ENCODE results near the gene USP6NL. TPM values are rescaled to one million over a fixed set of nuclear protein-coding genes. Genes with fewer than 3 reads are reported as not detected.

The USP6NL gene
- total and polyA plus RNA-seq, 3 donors from 2014 or later, result 50.4 to 64.9 (median 56.1) TPM

- no peak for TF ChIP-seq POLR2A (IDR thresholded peaks at IDR 0.05)
- TF ChIP-seq CTCF (IDR thresholded peaks at IDR 0.05), result no peak
- H3K27me3 ChIP-seq, result no peaks in the 10 kb centered on the region
- H3K36me3 ChIP-seq (ENCODE audit: low read depth, missing control alignments), result no peaks in the 10 kb centered on the region
- intact Hi-C loops (cut with DNase I; ENCODE audit: low total_unique reads), result no loop called here
- H3K4me1 ChIP-seq, result no peaks in the 10 kb centered on the region
- H3K9me3 ChIP-seq, result no peaks in the 10 kb centered on the region
- WGBS, 2 donors, result 92 to 93% methylated on average over 7 of the region's 7 CpGs
- no peak overlapping the region for H3K27ac ChIP-seq
- DNase-seq, result no peak
- H3K4me3 ChIP-seq, result no peak overlapping the region
These were observed 17.8 kb downstream of the USP6NL start for GRCh38 chr10:11593612-11594011.

GRCh38 chr10:11589738-11590137 is 21.7 kb downstream of the USP6NL start:
- Histone ChIP-seq H3K9me3 (no peaks in the 10 kb centered on the region), H3K27me3 (no peaks in the 10 kb centered on the region), H3K4me1 (no peaks in the 10 kb centered on the region), H3K27ac (no peak overlapping the region), H3K4me3 (no peak overlapping the region), H3K36me3 (ENCODE audit: low read depth, missing control alignments) (no peaks in the 10 kb centered on the region)
- intact Hi-C loops (cut with DNase I; ENCODE audit: low total_unique reads), result no loop called here
- 86 to 89% methylated on average over 4 of the region's 4 CpGs for WGBS, 2 donors
- no peak for DNase-seq
- no peak for TF ChIP-seq POLR2A (IDR thresholded peaks at IDR 0.05)
- no peak for TF ChIP-seq CTCF (IDR thresholded peaks at IDR 0.05)

- no peak overlapping the region for H3K4me3 ChIP-seq
- H3K27ac ChIP-seq, result no peak overlapping the region
- no peak for DNase-seq
- 67 to 77% methylated on average over 3 of the region's 3 CpGs for WGBS, 2 donors
- H3K36me3 ChIP-seq (ENCODE audit: low read depth, missing control alignments), result no peaks in the 10 kb centered on the region
- intact Hi-C loops (cut with DNase I; ENCODE audit: low total_unique reads), result no loop called here
- no peaks in the 10 kb centered on the region for H3K27me3 ChIP-seq
- no peaks in the 10 kb centered on the region for H3K4me1 ChIP-seq
- TF ChIP-seq CTCF (IDR thresholded peaks at IDR 0.05) (no peak), POLR2A (IDR thresholded peaks at IDR 0.05) (no peak)
- H3K9me3 ChIP-seq, result no peaks in the 10 kb centered on the region
These were observed 22.4 kb downstream of the USP6NL start for GRCh38 chr10:11588873-11589574.

GRCh38 chr10:11587722-11588259 is 23.7 kb downstream of the USP6NL start:
- WGBS, 2 donors, result 86 to 91% methylated on average over 4 of the region's 4 CpGs
- no peak for TF ChIP-seq CTCF (IDR thresholded peaks at IDR 0.05)
- no peak for TF ChIP-seq POLR2A (IDR thresholded peaks at IDR 0.05)
- no peak overlapping the region for H3K4me3 ChIP-seq
- H3K9me3 ChIP-seq, result no peaks in the 10 kb centered on the region
- H3K36me3 ChIP-seq (ENCODE audit: low read depth, missing control alignments), result no peaks in the 10 kb centered on the region
- no peak overlapping the region for H3K27ac ChIP-seq
- no peaks in the 10 kb centered on the region for H3K27me3 ChIP-seq
- intact Hi-C loops (cut with DNase I; ENCODE audit: low total_unique reads), result no loop called here
- no peaks in the 10 kb centered on the region for H3K4me1 ChIP-seq
- no peak for DNase-seq

GRCh38 chr10:11586170-11586569 is 25.3 kb downstream of the USP6NL start:
- H3K4me3 ChIP-seq, result no peak overlapping the region

More at GRCh38 chr10:11586170-11586569, 25.3 kb downstream of the USP6NL start:
- intact Hi-C loops (cut with DNase I; ENCODE audit: low total_unique reads), result no loop called here
- TF ChIP-seq CTCF (IDR thresholded peaks at IDR 0.05), result no peak
- TF ChIP-seq POLR2A (IDR thresholded peaks at IDR 0.05), result no peak
- H3K4me1 ChIP-seq, result no peaks in the 10 kb centered on the region
- H3K9me3 ChIP-seq, result no peaks in the 10 kb centered on the region
- H3K27me3 ChIP-seq, result no peaks in the 10 kb centered on the region
- no peak for DNase-seq
- no peak overlapping the region for H3K27ac ChIP-seq
- no peaks in the 10 kb centered on the region for H3K36me3 ChIP-seq (ENCODE audit: low read depth, missing control alignments)

Measured in testis (tissue), 3 donors.